ENCODE results near the gene ASTN2.

GRCh38 chr9:117088140-117088539 is 326.7 kb downstream of the ASTN2 start:
- TF ChIP-seq CTCF (IDR thresholded peaks at IDR 0.05; ENCODE audit: low read depth, low read length, missing input control) (no peak), EGR1 (IDR thresholded peaks at IDR 0.05; ENCODE audit: low read depth in 2 of 2) (no peak), ATF3 (IDR thresholded peaks at IDR 0.05) (no peak), RXRA (IDR thresholded peaks at IDR 0.05) (no peak), YY1 (IDR thresholded peaks at IDR 0.05) (no peak), TAF1 (conservative IDR thresholded peaks at IDR 0.05) (no peak), SP1 (IDR thresholded peaks at IDR 0.05) (no peak), RAD21 (IDR thresholded peaks at IDR 0.05) (no peak), REST (IDR thresholded peaks at IDR 0.05) (no peak)

Data from liver (tissue), 3 donors.